ENCODE results near the gene RPL7L1.

RPL7L1 gene

GRCh38 chr6:42879372-42880239 is at the start of gene RPL7L1:
TSS of gene RPL7L1 (plus strand) at chr6:42879616. CDS start at chr6:42879911, 295 bp downstream.
- no peak for TF ChIP-seq ZNF274 (IDR thresholded peaks at IDR 0.05; ENCODE audit: low read depth, low read length)
- peak within 1 kb of the TSS; percentile 96 for H3K4me3 ChIP-seq (ENCODE audit: low read length)

- no peak for TF ChIP-seq ZNF274 (IDR thresholded peaks at IDR 0.05; ENCODE audit: low read depth, low read length)
- no peak overlapping the region for H3K4me3 ChIP-seq (ENCODE audit: low read length)
Measured at GRCh38 chr6:42831237-42831636, 48.2 kb upstream of the RPL7L1 start.

GRCh38 chr6:42834056-42834455 is 45.4 kb upstream of the RPL7L1 start:
- TF ChIP-seq ZNF274 (IDR thresholded peaks at IDR 0.05; ENCODE audit: low read depth, low read length), result no peak
- no peak overlapping the region for H3K4me3 ChIP-seq (ENCODE audit: low read length)

- TF ChIP-seq ZNF274 (IDR thresholded peaks at IDR 0.05; ENCODE audit: low read depth, low read length), result no peak
- H3K4me3 ChIP-seq (ENCODE audit: low read length), result no peak overlapping the region
Measured at GRCh38 chr6:42841844-42842584, 37.4 kb upstream of the RPL7L1 start.

- no peak overlapping the region for H3K4me3 ChIP-seq (ENCODE audit: low read length)
- no peak for TF ChIP-seq ZNF274 (IDR thresholded peaks at IDR 0.05; ENCODE audit: low read depth, low read length)
Measured at GRCh38 chr6:42845327-42845694, 34.1 kb upstream of the RPL7L1 start.

- no peak overlapping the region for H3K4me3 ChIP-seq (ENCODE audit: low read length)
- no peak for TF ChIP-seq ZNF274 (IDR thresholded peaks at IDR 0.05; ENCODE audit: low read depth, low read length)
Measured at GRCh38 chr6:42846505-42846904, 32.9 kb upstream of the RPL7L1 start.

- no peak overlapping the region for H3K4me3 ChIP-seq (ENCODE audit: low read length)
- TF ChIP-seq ZNF274 (IDR thresholded peaks at IDR 0.05; ENCODE audit: low read depth, low read length), result no peak
Measured at GRCh38 chr6:42848700-42849099, 30.7 kb upstream of the RPL7L1 start.

GRCh38 chr6:42851599-42851998 is 27.8 kb upstream of the RPL7L1 start:
- H3K4me3 ChIP-seq (ENCODE audit: low read length), result no peak overlapping the region
- no peak for TF ChIP-seq ZNF274 (IDR thresholded peaks at IDR 0.05; ENCODE audit: low read depth, low read length)

GRCh38 chr6:42860036-42860435 is 19.4 kb upstream of the RPL7L1 start:
- TF ChIP-seq ZNF274 (IDR thresholded peaks at IDR 0.05; ENCODE audit: low read depth, low read length), result no peak
- H3K4me3 ChIP-seq (ENCODE audit: low read length), result no peak overlapping the region

- no peak overlapping the region for H3K4me3 ChIP-seq (ENCODE audit: low read length)
- no peak for TF ChIP-seq ZNF274 (IDR thresholded peaks at IDR 0.05; ENCODE audit: low read depth, low read length)
Measured at GRCh38 chr6:42860481-42860880, 18.9 kb upstream of the RPL7L1 start.

- no peak overlapping the region for H3K4me3 ChIP-seq (ENCODE audit: low read length)
- TF ChIP-seq ZNF274 (IDR thresholded peaks at IDR 0.05; ENCODE audit: low read depth, low read length), result no peak
Measured at GRCh38 chr6:42864602-42865001, 14.8 kb upstream of the RPL7L1 start.

GRCh38 chr6:42870145-42870936 is 9.1 kb upstream of the RPL7L1 start:
- no peak overlapping the region for H3K4me3 ChIP-seq (ENCODE audit: low read length)
- no peak for TF ChIP-seq ZNF274 (IDR thresholded peaks at IDR 0.05; ENCODE audit: low read depth, low read length)

GRCh38 chr6:42871711-42872110 is 7.7 kb upstream of the RPL7L1 start:
- no peak overlapping the region for H3K4me3 ChIP-seq (ENCODE audit: low read length)

GRCh38 chr6:42873313-42873712 is 6.1 kb upstream of the RPL7L1 start:
- no peak overlapping the region for H3K4me3 ChIP-seq (ENCODE audit: low read length)
- TF ChIP-seq ZNF274 (IDR thresholded peaks at IDR 0.05; ENCODE audit: low read depth, low read length), result no peak

More at GRCh38 chr6:42871711-42872110, 7.7 kb upstream of the RPL7L1 start:
- no peak for TF ChIP-seq ZNF274 (IDR thresholded peaks at IDR 0.05; ENCODE audit: low read depth, low read length)
